Vagina (tissue), 2 donors: Measurements from ENCODE around the gene PTPRG.

Source experiments
- CTCF ChIP-seq, 3 experiments: fragments of 450-650 bp in 2 of 3; fragments of 200-600 bp in 1 of 3; sonication (generic) in 1 of 3; IDR thresholded peaks; one replicate each; pipeline ENCODE4 v1.5.1; 2017 to 2019; ENCODE audit warnings: antibody characterized with exemption in 3 of 3, mild to moderate bottlenecking in 2 of 3, moderate library complexity in 2 of 3
- POLR2AphosphoS5 ChIP-seq, 2 donors: sonication (generic); formaldehyde crosslinking; IDR thresholded peaks; one replicate each; pipeline ENCODE4 v1.9.0; 2017; ENCODE audit warnings: antibody characterized with exemption in 2 of 2, mild to moderate bottlenecking in 2 of 2, low read depth in 1 of 2; ENCODE audit not compliant: insufficient read depth in 1 of 2

DNA sequence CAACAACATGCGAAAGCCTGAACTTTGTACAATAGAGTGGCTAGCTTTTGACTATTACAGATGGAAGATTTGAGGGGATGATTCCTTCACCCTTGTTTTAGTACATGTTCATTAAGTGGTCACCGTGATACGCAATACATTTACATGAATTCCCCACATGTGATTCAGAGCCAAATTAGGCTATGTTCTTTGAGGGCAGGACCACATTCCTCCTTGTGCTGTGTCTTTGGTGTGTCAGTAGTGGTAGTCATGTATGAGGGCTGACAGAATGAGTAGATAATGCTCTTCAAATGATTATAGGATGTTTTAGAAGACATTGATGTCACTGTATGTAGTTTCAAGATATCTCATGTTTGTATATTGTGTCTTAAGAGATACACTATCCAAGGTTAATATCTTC is 12.1 kb downstream of the PTPRG start:
- no peak for TF ChIP-seq POLR2AphosphoS5 (IDR thresholded peaks at IDR 0.05; ENCODE audit: insufficient read depth in 1 of 2, low read depth in 1 of 2)
- no peak for TF ChIP-seq CTCF (IDR thresholded peaks at IDR 0.05)
